Measurements from ENCODE around the gene LCLAT1.

GRCh38 chr2:30653847-30654246, 206.8 kb downstream of the LCLAT1 start:
- no peak for TF ChIP-seq CTCF (IDR thresholded peaks at IDR 0.05)
- TF ChIP-seq POLR2AphosphoS5 (IDR thresholded peaks at IDR 0.05; ENCODE audit: low read depth, low read length) = no peak
- no peak for TF ChIP-seq REST (IDR thresholded peaks at IDR 0.05; ENCODE audit: insufficient read depth in 1 of 2, low read depth in 2 of 2, low read length in 1 of 2)
- no peak for TF ChIP-seq SIN3A (IDR thresholded peaks at IDR 0.05; ENCODE audit: borderline replicate concordance, insufficient read depth, low read depth, low read length)
- TF ChIP-seq TCF7L2 (IDR thresholded peaks at IDR 0.05; ENCODE audit: low read depth, low read length) = no peak
